Mammary epithelial cell (primary cell): ENCODE data around the gene GNE.

Experiments
- EZH2 ChIP-seq: IDR thresholded peaks from 2 replicates; pipeline ENCODE4 v1.6.1; 2012; ENCODE audit warnings: low read length, inconsistent platforms, borderline replicate concordance
- TF ChIP-seq, protein P1 (sequence below), 2 donors: IDR thresholded peaks in 1 of 2; conservative IDR thresholded peaks in 1 of 2; 2 replicates each; pipeline ENCODE4 v1.5.1; 2011 to 2012; ENCODE audit warnings: inconsistent platforms in 2 of 2, low read length in 2 of 2, mild to moderate bottlenecking in 2 of 2, control low read depth in 1 of 2, low read depth in 1 of 2; ENCODE audit not compliant: insufficient read depth in 1 of 2; ENCODE audit errors: extremely low read depth in 1 of 2

- TF ChIP-seq, protein P1, sequence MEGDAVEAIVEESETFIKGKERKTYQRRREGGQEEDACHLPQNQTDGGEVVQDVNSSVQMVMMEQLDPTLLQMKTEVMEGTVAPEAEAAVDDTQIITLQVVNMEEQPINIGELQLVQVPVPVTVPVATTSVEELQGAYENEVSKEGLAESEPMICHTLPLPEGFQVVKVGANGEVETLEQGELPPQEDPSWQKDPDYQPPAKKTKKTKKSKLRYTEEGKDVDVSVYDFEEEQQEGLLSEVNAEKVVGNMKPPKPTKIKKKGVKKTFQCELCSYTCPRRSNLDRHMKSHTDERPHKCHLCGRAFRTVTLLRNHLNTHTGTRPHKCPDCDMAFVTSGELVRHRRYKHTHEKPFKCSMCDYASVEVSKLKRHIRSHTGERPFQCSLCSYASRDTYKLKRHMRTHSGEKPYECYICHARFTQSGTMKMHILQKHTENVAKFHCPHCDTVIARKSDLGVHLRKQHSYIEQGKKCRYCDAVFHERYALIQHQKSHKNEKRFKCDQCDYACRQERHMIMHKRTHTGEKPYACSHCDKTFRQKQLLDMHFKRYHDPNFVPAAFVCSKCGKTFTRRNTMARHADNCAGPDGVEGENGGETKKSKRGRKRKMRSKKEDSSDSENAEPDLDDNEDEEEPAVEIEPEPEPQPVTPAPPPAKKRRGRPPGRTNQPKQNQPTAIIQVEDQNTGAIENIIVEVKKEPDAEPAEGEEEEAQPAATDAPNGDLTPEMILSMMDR (conservative IDR thresholded peaks at IDR 0.05 in 1 of 2, IDR thresholded peaks at IDR 0.05 in 1 of 2; ENCODE audit: extremely low read depth in 1 of 2, insufficient read depth in 1 of 2, low read depth in 1 of 2, low read length in 2 of 2): no peak
- TF ChIP-seq EZH2: no peak
Measured at GRCh38 chr9:36282275-36282674, 24.0 kb upstream of the GNE start.
